Mesendoderm (in vitro differentiated cells): ENCODE measurements around the gene CST9.

ENCODE experiments used
- DNase-seq: peaks from one replicate; pipeline ENCODE4 v3.0.0; 2013
- H2AK5ac ChIP-seq: 2 replicates; pipeline ENCODE4 v1.6.1; 2013; ENCODE audit warnings: low read length, inconsistent platforms
- H2BK120ac ChIP-seq: 2 replicates; pipeline ENCODE4 v1.6.1; 2013; ENCODE audit warnings: low read depth, mild to moderate bottlenecking, low read length, moderate library complexity, mixed read lengths
- H2BK15ac ChIP-seq: replicated peaks from 2 replicates; pipeline ENCODE4 v1.6.1; 2013; ENCODE audit warnings: low read depth, mild to moderate bottlenecking, moderate library complexity
- H2BK5ac ChIP-seq: 2 replicates; pipeline ENCODE4 v1.6.1; 2013; ENCODE audit warnings: low read length, inconsistent platforms
- H3K18ac ChIP-seq: 2 replicates; pipeline ENCODE4 v1.6.1; 2013; ENCODE audit warnings: mild to moderate bottlenecking, low read length, mixed read lengths
- H3K23ac ChIP-seq: one replicate; pipeline ENCODE4 v1.6.1; 2013; ENCODE audit warnings: low read length
- H3K27ac ChIP-seq: 2 replicates; pipeline ENCODE4 v1.5.1; 2013; ENCODE audit warnings: low read depth, mild to moderate bottlenecking, inconsistent platforms, low read length, moderate library complexity
- H3K27me3 ChIP-seq: 2 replicates; pipeline ENCODE4 v1.6.1; 2013; ENCODE audit warnings: low read length, control low read depth, mild to moderate bottlenecking, inconsistent platforms; ENCODE audit not compliant: insufficient read depth, poor library complexity
- H3K36me3 ChIP-seq: 2 replicates; pipeline ENCODE4 v1.6.1; 2013; ENCODE audit warnings: low read length, inconsistent platforms; ENCODE audit not compliant: control insufficient read depth, insufficient read depth
- H3K4ac ChIP-seq: one replicate; pipeline ENCODE4 v1.6.1; 2013; ENCODE audit warnings: low read depth, mild to moderate bottlenecking, low read length, moderate library complexity
- H3K4me1 ChIP-seq: 2 replicates; pipeline ENCODE4 v1.6.1; 2013; ENCODE audit warnings: low read depth, low read length, inconsistent platforms; ENCODE audit not compliant: control insufficient read depth
- H3K4me2 ChIP-seq: 2 replicates; pipeline ENCODE4 v1.6.1; 2013; ENCODE audit warnings: low read length
- H3K4me3 ChIP-seq: 2 replicates; pipeline ENCODE4 v1.5.1; 2013; ENCODE audit warnings: mild to moderate bottlenecking, low read length
- H3K56ac ChIP-seq: one replicate; pipeline ENCODE4 v1.6.1; 2013; ENCODE audit warnings: low read length
- H3K79me1 ChIP-seq: 2 replicates; pipeline ENCODE4 v1.6.1; 2013; ENCODE audit warnings: low read length, inconsistent platforms
- H3K79me2 ChIP-seq: 2 replicates; pipeline ENCODE4 v1.6.1; 2013; ENCODE audit warnings: mild to moderate bottlenecking, low read length; ENCODE audit not compliant: control insufficient read depth, insufficient read depth
- H3K9ac ChIP-seq: 2 replicates; pipeline ENCODE4 v1.6.1; 2013; ENCODE audit warnings: low read length, inconsistent platforms
- H4K5ac ChIP-seq: one replicate; pipeline ENCODE4 v1.6.1; 2013; ENCODE audit warnings: low read length
- H4K8ac ChIP-seq: one replicate; pipeline ENCODE4 v1.6.1; 2013; ENCODE audit warnings: low read depth, mild to moderate bottlenecking, control low read depth, low read length, moderate library complexity
- WGBS: extraction: QIAGEN DNeasy Blood & Tissue Kit; methylation state at CpG from one replicate; pipeline ENCODE4 v1.1.7; 2013; ENCODE audit warnings: low lambda C conversion rate, missing lambda C conversion rate; ENCODE audit not compliant: insufficient coverage; ENCODE audit errors: extremely low coverage; 5-methylcytosine and 5-hydroxymethylcytosine counted together

CST9 gene

DNA sequence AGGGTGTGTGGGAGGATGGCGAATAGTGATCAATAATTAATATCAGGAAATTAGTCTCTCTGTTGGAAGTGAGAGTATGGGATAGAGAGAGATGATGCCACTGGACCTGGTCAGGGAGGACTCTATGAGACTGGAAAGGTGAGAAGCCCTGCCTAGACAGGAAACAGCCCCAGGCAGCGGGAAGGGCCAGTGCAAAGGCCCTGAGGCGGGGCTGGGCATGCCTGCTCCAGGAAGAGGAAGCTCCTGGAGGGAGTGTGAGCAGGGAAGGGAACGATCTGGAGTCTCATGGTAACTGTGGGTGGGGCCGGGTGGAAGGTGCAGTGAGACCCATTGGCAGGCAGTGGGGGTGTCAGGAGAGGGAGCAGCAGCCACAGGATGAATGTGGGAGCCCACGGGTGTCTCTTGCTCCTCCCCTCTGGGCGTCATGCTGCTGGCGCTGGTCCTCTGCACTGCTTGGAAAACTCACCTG is 33.8 kb upstream of the CST9 start:
- no peak overlapping the region for H3K4ac ChIP-seq
- H3K4me1 ChIP-seq, result no peaks in the 10 kb centered on the region
- H3K79me2 ChIP-seq, result no peaks in the 10 kb centered on the region
- H3K23ac ChIP-seq, result no peak overlapping the region
- no peak overlapping the region for H2BK120ac ChIP-seq
- H3K18ac ChIP-seq, result no peak overlapping the region
- H2BK5ac ChIP-seq, result no peak overlapping the region
- no peak overlapping the region for H2AK5ac ChIP-seq
- no peak overlapping the region for H3K4me3 ChIP-seq
- H3K36me3 ChIP-seq, result no peaks in the 10 kb centered on the region
- no peaks in the 10 kb centered on the region for H3K79me1 ChIP-seq
- H3K56ac ChIP-seq, result no peak overlapping the region
- H3K9ac ChIP-seq, result no peak overlapping the region
- no peak overlapping the region for H2BK15ac ChIP-seq
- no peak overlapping the region for H4K5ac ChIP-seq
- H4K8ac ChIP-seq, result no peak overlapping the region
- no peak overlapping the region for H3K4me2 ChIP-seq
- DNase-seq, result no peak
- no peaks in the 10 kb centered on the region for H3K27me3 ChIP-seq
- no CpG with 5 or more reads among the region's 8 CpGs for WGBS
- no peak overlapping the region for H3K27ac ChIP-seq

- WGBS, result no CpG with 5 or more reads among the region's 9 CpGs
- no peak overlapping the region for H3K18ac ChIP-seq
- no peak overlapping the region for H3K27ac ChIP-seq
- no peak overlapping the region for H2AK5ac ChIP-seq
- H3K27me3 ChIP-seq, result no peaks in the 10 kb centered on the region
- no peak overlapping the region for H4K8ac ChIP-seq
- H2BK5ac ChIP-seq, result no peak overlapping the region
- H2BK15ac ChIP-seq, result no peak overlapping the region
- no peak overlapping the region for H4K5ac ChIP-seq
- H3K36me3 ChIP-seq, result no peaks in the 10 kb centered on the region
- no peak overlapping the region for H3K23ac ChIP-seq
- no peak overlapping the region for H3K9ac ChIP-seq
- no peak overlapping the region for H3K4ac ChIP-seq
- H3K4me1 ChIP-seq, result no peaks in the 10 kb centered on the region
- H3K56ac ChIP-seq, result peak overlapping the region; percentile 56
- DNase-seq, result no peak
- no peaks in the 10 kb centered on the region for H3K79me2 ChIP-seq
- H2BK120ac ChIP-seq, result no peak overlapping the region
- H3K4me2 ChIP-seq, result no peak overlapping the region
- H3K4me3 ChIP-seq, result no peak overlapping the region
- no peaks in the 10 kb centered on the region for H3K79me1 ChIP-seq
Observed at GRCh38 chr20:23638309-23638708, 32.6 kb upstream of the CST9 start.

GRCh38 chr20:23637282-23638221 is 31.8 kb upstream of the CST9 start, which contains the start of gene CST3:
Gene CST3 (minus strand): TSS chr20:23637955. CDS start chr20:23637862, 93 bp downstream.
- Histone ChIP-seq H3K36me3 (no peaks in the 10 kb centered on the region), H3K4me1 (no peaks in the 10 kb centered on the region), H3K18ac (peak within 1 kb of the TSS; percentile 15), H2AK5ac (no peak within 1 kb of the TSS), H2BK5ac (no peak within 1 kb of the TSS), H4K8ac (no peak within 1 kb of the TSS), H4K5ac (no peak within 1 kb of the TSS), H3K4me2 (peak within 1 kb of the TSS; percentile 78), H3K4ac (no peak within 1 kb of the TSS), H3K27me3 (no peaks in the 10 kb centered on the region), H2BK15ac (no peak within 1 kb of the TSS), H3K9ac (peak within 1 kb of the TSS; percentile 84), H3K56ac (peak within 1 kb of the TSS; percentile 88), H2BK120ac (no peak within 1 kb of the TSS), H3K23ac (no peak within 1 kb of the TSS), H3K79me1 (no peaks in the 10 kb centered on the region), H3K4me3 (peak within 1 kb of the TSS; percentile 80), H3K79me2 (no peaks in the 10 kb centered on the region), H3K27ac (no peak within 1 kb of the TSS)
- peak; percentile 90 for DNase-seq
- no CpG with 5 or more reads among the region's 92 CpGs for WGBS

- Histone ChIP-seq H3K9ac (peak overlapping the region; percentile 84), H2BK120ac (no peak overlapping the region)
- no CpG with 5 or more reads among the region's 4 CpGs for WGBS
Observed at GRCh38 chr20:23636908-23637281, 31.2 kb upstream of the CST9 start.

GRCh38 chr20:23636182-23636907 is 30.6 kb upstream of the CST9 start:
- H3K4ac ChIP-seq, result no peak overlapping the region
- H3K56ac ChIP-seq, result peak overlapping the region; percentile 36
- H3K23ac ChIP-seq, result no peak overlapping the region
- no peak for DNase-seq
- WGBS, result no CpG with 5 or more reads among the region's 19 CpGs
- H4K5ac ChIP-seq, result no peak overlapping the region
- H2BK120ac ChIP-seq, result no peak overlapping the region
- no peaks in the 10 kb centered on the region for H3K27me3 ChIP-seq
- no peak overlapping the region for H2AK5ac ChIP-seq
- no peaks in the 10 kb centered on the region for H3K79me2 ChIP-seq
- H2BK15ac ChIP-seq, result no peak overlapping the region
- H3K4me2 ChIP-seq, result no peak overlapping the region
- H4K8ac ChIP-seq, result no peak overlapping the region
- H3K18ac ChIP-seq, result no peak overlapping the region
- H2BK5ac ChIP-seq, result no peak overlapping the region
- H3K27ac ChIP-seq, result no peak overlapping the region
- no peaks in the 10 kb centered on the region for H3K4me1 ChIP-seq
- no peak overlapping the region for H3K4me3 ChIP-seq
- no peak overlapping the region for H3K9ac ChIP-seq
- H3K79me1 ChIP-seq, result no peaks in the 10 kb centered on the region
- no peaks in the 10 kb centered on the region for H3K36me3 ChIP-seq

More at GRCh38 chr20:23636908-23637281, 31.2 kb upstream of the CST9 start:
- Histone ChIP-seq H2BK5ac (no peak overlapping the region), H3K27me3 (no peaks in the 10 kb centered on the region), H2BK15ac (no peak overlapping the region), H4K5ac (no peak overlapping the region), H3K36me3 (no peaks in the 10 kb centered on the region), H3K79me1 (no peaks in the 10 kb centered on the region), H3K4me3 (no peak overlapping the region), H2AK5ac (no peak overlapping the region), H3K4me1 (no peaks in the 10 kb centered on the region), H3K27ac (no peak overlapping the region), H4K8ac (no peak overlapping the region), H3K79me2 (no peaks in the 10 kb centered on the region), H3K56ac (peak overlapping the region; percentile 88), H3K18ac (peak overlapping the region; percentile 15), H3K4me2 (peak overlapping the region; percentile 78), H3K4ac (no peak overlapping the region), H3K23ac (no peak overlapping the region)
- DNase-seq, result no peak
